CD4-positive, alpha-beta T cell treated with Interleukin-10 for 1 hour (primary cell): ENCODE results near the gene BACH2.
"Not testable (repeated sequence)": the region's sequence is repeated elsewhere in the genome, so short reads cannot be mapped to it uniquely, and the experiment has no call there.

ENCODE experiments used
- DNase-seq: peaks from one replicate; pipeline ENCODE4 v3.0.0-alpha.2; 2020

The BACH2 gene

DNA sequence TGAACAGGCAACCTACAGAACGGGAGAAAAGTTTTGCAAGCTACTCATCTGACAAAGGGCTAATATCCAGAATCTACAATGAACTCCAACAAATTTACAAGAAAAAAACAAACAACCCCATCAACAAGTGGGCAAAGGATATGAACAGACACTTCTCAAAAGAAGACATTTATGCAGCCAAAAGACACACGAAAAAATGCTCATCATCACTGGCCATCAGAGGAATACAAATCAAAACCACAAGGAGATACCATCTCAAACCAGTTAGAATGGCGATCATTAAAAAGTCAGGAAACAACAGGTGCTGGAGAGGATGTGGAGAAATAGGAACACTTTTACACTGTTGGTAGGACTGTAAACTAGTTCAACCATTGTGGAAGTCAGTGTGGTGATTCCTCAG lies 237.5 kb downstream of the BACH2 start:
- not testable (repeated sequence) for DNase-seq

DNA sequence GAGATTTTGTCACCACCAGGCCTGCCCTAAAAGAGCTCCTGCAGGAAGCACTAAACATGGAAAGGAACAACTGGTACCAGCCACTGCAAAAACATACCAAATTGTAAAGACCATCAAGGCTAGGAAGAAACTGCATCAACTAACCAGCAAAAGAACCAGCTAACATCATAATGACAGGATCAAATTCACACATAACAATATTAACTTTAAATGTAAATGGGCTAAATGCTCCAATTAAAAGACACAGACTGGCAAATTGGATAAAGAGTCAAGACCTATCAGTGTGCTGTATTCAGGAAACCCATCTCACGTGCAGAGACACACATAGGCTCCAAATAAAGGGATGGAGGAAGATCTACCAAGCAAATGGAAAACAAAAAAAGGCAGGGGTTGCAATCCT lies 240.7 kb downstream of the BACH2 start:
- not testable (repeated sequence) for DNase-seq

DNA sequence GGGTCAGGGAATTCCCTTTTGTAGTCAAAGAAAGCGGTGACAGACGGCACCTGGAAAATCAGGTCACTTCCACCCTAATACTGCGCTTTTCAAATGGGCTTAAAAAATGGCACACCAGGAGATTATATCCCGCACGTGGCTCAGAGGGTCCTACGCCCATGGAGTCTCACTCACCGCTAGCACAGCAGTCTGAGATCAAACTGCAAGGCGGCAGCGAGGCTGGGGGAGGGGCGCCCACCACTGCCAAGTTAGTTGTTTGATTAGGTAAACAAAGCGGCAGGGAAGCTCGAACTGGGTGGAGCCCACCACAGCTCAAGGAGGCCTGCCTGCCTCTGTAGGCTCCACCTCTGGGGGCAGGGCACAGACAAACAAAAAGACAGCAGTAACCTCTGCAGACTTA lies 242.4 kb downstream of the BACH2 start:
- not testable (repeated sequence) for DNase-seq

- DNase-seq, result no peak
Measured at GRCh38 chr6:90053614-90054013, 243.0 kb downstream of the BACH2 start.

DNA sequence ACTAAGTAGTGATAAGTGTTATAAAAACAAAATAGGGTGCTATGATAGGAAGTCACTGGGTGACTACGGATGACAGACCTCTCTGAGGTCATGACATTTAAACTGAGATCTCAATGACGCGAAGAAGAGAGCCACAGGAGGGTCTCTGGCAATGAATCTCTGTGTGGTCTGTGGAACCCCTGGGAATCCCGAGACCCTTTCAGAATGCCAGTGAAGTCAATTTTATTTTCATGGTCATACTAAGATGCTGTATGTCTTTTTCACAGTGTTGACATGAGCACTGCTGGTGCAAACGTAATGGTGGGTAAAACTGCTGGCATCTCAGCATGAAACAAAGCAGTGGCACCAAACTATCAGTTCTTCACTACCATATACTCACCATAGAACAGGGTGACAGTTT lies 247.3 kb downstream of the BACH2 start:
- no peak for DNase-seq

DNA sequence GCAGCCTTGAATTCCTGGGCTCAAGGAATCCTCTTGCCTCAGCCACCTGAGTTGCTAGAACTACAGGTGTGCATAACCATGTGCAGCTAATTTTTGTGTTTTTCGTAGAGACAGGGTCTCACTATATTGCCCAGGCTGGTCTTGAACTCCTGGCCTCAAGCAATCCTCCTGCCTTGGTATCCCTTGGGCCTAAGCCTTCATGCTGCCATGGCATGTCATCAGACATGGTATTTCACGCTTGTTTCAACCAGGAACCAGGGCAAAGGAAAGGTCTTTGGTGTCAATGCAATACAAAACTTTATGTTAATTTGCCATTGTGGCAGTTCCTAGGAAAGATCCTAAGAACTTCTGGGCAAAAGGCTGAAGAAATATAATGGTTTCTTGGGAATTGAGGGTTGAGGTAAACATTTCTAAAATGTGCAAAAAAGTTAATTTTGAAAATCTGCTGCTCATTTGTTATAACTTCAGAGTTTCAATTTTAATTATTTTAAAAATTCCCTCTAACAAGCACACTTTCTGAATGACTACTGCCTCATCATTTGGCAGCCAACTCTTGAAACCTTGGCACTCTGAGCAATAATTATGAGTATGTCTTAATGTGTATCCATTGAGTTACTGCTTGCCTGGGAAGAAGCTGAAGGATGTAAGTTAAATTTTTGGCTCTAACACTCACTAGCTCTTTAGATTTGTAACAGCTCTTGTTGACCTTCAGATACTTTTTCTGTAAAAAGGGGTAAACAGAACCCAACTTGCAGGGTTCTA lies 248.3 kb downstream of the BACH2 start:
- DNase-seq, result no peak

- no peak for DNase-seq
Measured at GRCh38 chr6:90045535-90045934, 251.1 kb downstream of the BACH2 start.

DNA sequence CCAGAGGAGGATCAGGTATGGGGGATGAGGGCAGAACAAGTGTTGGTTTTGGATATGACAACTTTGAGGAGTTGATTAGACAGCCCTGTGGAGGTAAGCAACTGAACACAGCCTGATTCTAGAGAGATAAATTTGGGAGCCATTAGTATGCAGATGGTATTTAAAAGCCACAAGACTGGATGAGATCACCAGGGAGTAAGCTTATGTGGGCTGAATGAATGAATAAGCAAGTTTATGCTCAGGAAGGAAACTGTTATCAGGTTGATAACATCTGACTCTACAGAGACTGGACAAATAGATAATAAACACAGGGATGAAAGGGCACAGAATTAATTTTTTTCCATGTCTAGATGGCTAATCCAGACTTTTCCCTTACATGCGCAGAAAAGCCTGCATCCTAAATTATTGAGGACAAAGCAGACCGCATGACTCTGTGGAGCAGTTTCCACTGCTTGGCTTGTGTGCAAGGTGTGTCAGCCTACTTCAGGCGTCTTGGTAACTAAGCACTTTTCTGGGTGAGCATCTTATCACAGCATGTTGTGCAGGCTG lies 251.7 kb downstream of the BACH2 start:
- DNase-seq, result no peak

DNA sequence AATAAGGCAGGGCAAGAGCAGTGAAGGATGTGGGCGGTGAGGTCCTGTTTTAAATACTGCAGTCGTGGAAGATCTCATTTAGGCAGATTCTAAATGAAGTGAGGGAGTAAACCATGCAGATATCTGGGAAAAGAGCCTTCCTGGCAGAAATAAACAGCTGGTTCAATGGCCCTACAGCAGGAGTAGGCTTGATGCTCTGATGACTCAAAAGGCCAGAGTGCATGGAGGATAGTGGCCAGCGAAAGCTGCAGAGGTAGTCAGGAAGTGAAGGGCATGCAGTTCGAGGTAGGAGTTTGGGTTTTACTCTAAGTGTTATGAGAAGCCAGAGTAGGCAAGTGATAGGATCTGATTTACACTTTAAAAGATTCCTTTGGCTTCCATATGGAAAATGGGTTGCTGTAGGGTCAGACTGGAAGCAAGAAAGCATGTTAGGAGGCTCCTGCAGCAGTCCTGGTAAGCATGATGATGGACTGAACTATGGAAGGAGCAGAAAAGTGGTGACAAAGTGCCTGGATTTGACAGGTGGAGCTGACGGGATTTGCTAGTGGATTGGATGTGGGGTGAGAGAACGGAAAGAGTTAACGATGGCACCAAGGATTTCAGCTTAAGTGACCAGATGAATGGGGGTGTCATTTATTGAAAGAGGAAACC lies 252.3 kb downstream of the BACH2 start:
- no peak for DNase-seq

- no peak for DNase-seq
Measured at GRCh38 chr6:90040931-90041330, 255.7 kb downstream of the BACH2 start.

DNA sequence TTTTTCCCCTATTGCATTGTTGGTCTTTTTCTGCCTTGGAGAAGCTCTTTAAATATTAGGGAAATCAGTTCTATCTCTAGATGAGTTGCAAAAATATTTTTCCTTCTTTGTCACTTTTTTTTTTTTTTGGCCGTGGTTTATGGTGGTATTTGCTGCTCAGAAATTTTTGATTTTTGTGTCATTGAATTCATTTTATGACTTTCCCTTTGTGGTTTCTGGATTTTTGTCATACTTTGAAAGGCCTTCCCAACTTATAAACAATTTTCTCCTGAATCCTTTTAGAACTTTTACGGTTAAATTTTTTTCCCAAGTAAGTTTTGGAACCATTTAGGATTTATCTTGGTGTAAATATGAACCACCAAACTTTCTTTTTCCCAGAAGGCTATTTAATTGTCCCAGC lies 256.7 kb downstream of the BACH2 start:
- no peak for DNase-seq

- DNase-seq, result no peak
Measured at GRCh38 chr6:90038961-90039653, 257.5 kb downstream of the BACH2 start.

DNA sequence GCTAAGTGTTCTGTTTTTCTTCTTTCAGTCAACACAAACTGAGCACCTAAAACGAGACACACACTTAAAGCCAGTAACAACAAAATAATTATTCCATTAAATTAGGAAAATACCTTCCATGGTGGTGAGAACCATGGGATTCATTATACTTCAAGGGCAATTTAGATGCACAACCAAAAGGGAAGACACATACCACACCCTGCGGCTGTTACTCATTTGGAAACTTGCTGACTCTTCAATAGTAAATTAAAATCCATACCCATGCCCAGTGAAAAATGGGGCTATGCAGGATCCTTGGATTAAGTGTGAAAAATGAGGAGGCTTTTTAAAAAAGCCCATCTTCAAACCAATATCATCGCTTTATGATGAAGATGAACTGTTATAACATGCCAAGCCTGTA lies 259.7 kb downstream of the BACH2 start:
- no peak for DNase-seq

GRCh38 chr6:90035047-90035723 lies 261.5 kb downstream of the BACH2 start:
- DNase-seq, result no peak

- no peak for DNase-seq
Measured at GRCh38 chr6:90033746-90034271, 262.8 kb downstream of the BACH2 start.

DNA sequence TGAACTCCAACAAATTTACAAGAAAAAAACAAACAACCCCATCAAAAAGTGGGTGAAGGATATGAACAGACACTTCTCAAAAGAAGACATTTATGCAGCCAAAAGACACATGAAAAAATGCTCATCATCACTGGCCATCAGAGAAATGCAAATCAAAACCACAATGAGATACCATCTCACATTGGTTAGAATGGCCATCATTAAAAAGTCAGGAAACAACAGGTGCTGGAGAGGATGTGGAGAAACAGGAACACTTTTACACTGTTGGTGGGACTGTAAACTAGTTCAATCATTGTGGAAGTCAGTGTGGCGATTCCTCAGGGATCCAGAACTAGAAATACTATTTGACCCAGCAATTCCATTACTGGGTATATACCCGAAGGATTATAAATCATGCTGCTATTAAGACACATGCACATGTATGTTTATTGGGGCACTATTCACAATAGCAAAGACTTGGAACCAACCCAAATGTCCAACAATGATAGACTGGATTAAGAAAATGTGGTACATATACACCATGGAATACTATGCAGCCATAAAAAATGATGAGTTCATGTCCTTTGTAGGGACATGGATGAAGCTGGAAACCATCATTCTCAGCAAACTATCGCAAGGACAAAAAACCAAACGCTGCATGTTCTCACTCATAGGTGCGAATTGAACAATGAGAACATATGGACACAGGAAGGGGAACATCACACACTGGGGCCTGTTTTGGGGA lies 264.0 kb downstream of the BACH2 start:
- not testable (repeated sequence) for DNase-seq

DNA sequence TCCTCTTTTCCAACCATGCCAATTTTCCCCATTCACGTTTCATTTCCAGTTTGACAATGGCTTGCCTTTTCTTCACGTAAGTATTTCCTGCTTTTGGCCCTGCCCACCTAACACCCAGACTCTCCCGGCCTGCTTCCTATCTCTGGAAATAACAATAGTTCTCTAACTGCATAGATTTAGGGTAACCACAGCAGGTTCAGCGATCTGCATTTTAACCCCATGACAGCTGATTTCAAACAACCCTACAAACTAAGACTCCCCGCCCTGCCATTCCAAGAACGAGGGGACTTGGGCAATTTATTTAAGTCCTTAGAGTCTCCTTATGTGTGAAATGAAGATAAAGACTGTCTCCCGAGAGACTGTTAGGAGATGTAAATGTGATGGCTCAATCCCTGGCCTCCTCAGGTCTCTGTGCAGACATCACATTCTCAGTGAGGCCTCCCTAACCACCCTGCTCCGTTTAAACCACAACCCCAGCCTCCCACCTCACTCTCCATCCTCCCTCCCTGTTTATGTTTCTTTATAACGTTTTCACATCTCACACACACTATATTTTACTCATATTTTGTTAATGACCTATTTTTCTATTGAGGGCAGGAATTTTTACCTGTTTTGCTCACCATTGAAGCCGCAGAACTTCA lies 267.5 kb downstream of the BACH2 start:
- peak; percentile 2 for DNase-seq

- no peak for DNase-seq
Measured at GRCh38 chr6:90028066-90028778, 268.4 kb downstream of the BACH2 start.

- no peak for DNase-seq
Measured at GRCh38 chr6:90026216-90026615, 270.4 kb downstream of the BACH2 start.

DNA sequence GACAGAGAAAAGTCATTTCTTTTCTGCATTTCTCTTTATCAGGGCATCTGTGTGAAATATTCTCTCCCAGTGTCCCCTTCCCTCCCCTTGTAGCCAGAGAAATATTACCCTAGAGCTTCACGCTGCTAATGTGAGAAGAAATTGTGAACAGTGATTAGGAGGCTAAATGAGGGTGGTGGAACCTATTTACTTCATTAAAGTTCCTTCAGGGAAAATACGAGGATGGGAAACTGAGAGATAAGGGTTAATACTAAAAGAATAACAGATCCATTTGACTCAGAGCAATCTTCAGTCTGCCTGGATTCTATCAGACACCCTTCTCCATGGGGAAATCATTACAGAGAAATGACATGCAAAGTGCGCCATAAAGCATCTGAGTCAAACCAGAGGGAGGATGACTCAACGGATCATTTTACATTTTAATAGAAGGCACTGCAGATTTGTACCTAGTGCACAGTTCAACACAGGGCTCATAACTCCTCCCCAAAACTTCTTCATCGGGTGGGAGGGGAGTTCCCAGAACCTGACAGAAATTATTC lies 271.1 kb downstream of the BACH2 start:
- no peak for DNase-seq

- no peak for DNase-seq
Measured at GRCh38 chr6:90024633-90025032, 272.0 kb downstream of the BACH2 start.
